Loucy (cell line): Measurements from ENCODE around the gene ALPP.
"Not testable (repeated sequence)": the region's sequence is repeated elsewhere in the genome, so short reads cannot be mapped to it uniquely, and the experiment has no call there.

ENCODE experiments used
- H2AFZ ChIP-seq: fragments of 200-600 bp; sonication (generic); 2 replicates; pipeline ENCODE4 v1.6.0; 2016; ENCODE audit warnings: antibody characterized with exemption, mild to moderate bottlenecking, low read length, moderate library complexity
- H3F3A ChIP-seq: fragments of 200-600 bp; 2 replicates; pipeline ENCODE4 v1.6.0; 2016; ENCODE audit warnings: antibody characterized with exemption, low read depth, mild to moderate bottlenecking
- H3K27me3 ChIP-seq: fragments of 200-600 bp; sonication (generic); 2 replicates; pipeline ENCODE4 v1.6.1; 2014; ENCODE audit warnings: low read length, mild to moderate bottlenecking; ENCODE audit not compliant: insufficient read depth, poor library complexity, severe bottlenecking
- H3K36me3 ChIP-seq: fragments of 200-600 bp; sonication (generic); 2 replicates; pipeline ENCODE4 v1.6.1; 2016; ENCODE audit warnings: low read length; ENCODE audit not compliant: insufficient read depth
- H3K4me1 ChIP-seq: fragments of 200-600 bp; sonication (generic); 2 replicates; pipeline ENCODE4 v1.5.1; 2014; ENCODE audit warnings: low read length, mild to moderate bottlenecking; ENCODE audit not compliant: insufficient read depth, poor library complexity, severe bottlenecking
- H3K4me2 ChIP-seq: fragments of 200-600 bp; sonication (generic); 2 replicates; pipeline ENCODE4 v1.6.0; 2014; ENCODE audit warnings: antibody characterized with exemption, low read length, low read depth, mild to moderate bottlenecking; ENCODE audit not compliant: poor library complexity, severe bottlenecking
- H3K4me3 ChIP-seq: fragments of 200-600 bp; sonication (generic); 2 replicates; pipeline ENCODE4 v1.5.1; 2014; ENCODE audit warnings: low read length, mild to moderate bottlenecking, mixed read lengths; ENCODE audit not compliant: poor library complexity, severe bottlenecking
- H3K79me2 ChIP-seq: fragments of 200-600 bp; sonication (generic); 2 replicates; pipeline ENCODE4 v1.6.1; 2014; ENCODE audit warnings: low read length; ENCODE audit not compliant: insufficient read depth
- H3K9ac ChIP-seq: fragments of 200-600 bp; sonication (generic); 2 replicates; pipeline ENCODE4 v1.6.0; 2014; ENCODE audit warnings: mild to moderate bottlenecking, low read depth, low read length, moderate library complexity; ENCODE audit not compliant: poor library complexity, severe bottlenecking
- H3K9me2 ChIP-seq: fragments of 200-600 bp; sonication (generic); replicated peaks from 2 replicates; pipeline ENCODE4 v1.6.1; 2016; ENCODE audit warnings: low read depth, low read length, mixed read lengths
- H3K9me3 ChIP-seq: fragments of 200-600 bp; sonication (generic); 2 replicates; pipeline ENCODE4 v1.6.1; 2014; ENCODE audit warnings: mild to moderate bottlenecking, antibody characterized with exemption, low read length, low read depth; ENCODE audit not compliant: insufficient read depth
- H4K20me1 ChIP-seq: fragments of 200-600 bp; sonication (generic); 2 replicates; pipeline ENCODE4 v1.6.0; 2014; ENCODE audit warnings: antibody characterized with exemption, low read length, mild to moderate bottlenecking; ENCODE audit not compliant: insufficient read depth, poor library complexity, severe bottlenecking
- CTCF ChIP-seq: fragments of 200-600 bp; sonication (generic); conservative IDR thresholded peaks from 2 replicates; pipeline ENCODE4 v1.5.1; 2014; ENCODE audit warnings: mild to moderate bottlenecking, antibody characterized with exemption, low read length
- EZH2phosphoT487 ChIP-seq: fragments of 200-600 bp; IDR thresholded peaks from 2 replicates; pipeline ENCODE4 v1.6.1; 2018; ENCODE audit warnings: antibody characterized with exemption, mild to moderate bottlenecking, moderate library complexity, borderline replicate concordance

The ALPP gene

DNA sequence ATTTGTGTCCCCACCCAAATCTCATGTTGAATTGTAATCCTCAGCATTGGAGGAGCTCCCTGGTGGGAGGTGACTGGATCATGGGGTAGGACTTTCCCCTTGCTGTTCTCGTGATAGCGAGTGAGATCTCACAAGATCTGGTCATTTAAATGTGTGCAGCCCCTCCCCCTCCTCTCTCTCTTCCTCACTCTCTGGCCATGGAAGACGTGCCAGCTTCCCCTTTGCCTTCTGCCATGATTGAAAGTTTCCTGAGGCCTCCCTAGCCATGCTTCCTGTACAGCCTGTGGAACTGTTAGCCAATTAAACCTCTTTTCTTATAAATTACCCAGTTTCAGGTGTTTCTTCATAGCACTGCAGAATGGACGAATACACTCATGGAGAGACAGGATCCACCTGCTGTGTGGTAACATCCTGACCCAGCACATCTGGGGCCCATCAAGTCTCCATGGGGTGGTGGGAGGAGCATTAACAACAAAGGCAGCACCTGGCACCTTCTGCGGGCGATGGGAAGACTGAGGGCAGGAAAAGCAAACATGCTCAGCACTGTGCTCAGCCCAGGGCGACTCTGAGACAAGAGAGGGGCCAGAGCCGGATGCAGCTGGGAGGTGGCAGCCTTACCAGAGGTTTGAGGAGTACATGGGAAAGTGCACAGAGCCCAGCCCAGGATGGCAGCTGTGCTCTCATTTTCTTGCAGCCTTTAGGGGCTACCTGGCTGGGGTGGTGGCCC, 16.2 kb upstream of the ALPP start:
- no peak overlapping the region for H3K4me3 ChIP-seq
- no peaks in the 10 kb centered on the region for H3F3A ChIP-seq
- no peak overlapping the region for H2AFZ ChIP-seq
- no peaks in the 10 kb centered on the region for H4K20me1 ChIP-seq
- H3K9me3 ChIP-seq, result no peaks in the 10 kb centered on the region
- no peak for TF ChIP-seq CTCF
- TF ChIP-seq EZH2phosphoT487, result no peak
- peak overlapping the region; percentile 96 for H3K4me2 ChIP-seq
- H3K27me3 ChIP-seq, result no peaks in the 10 kb centered on the region
- peak overlapping the region; percentile 69 for H3K9ac ChIP-seq
- no peaks in the 10 kb centered on the region for H3K9me2 ChIP-seq
- H3K36me3 ChIP-seq, result no peaks in the 10 kb centered on the region
- peaks cover 34% of the 10 kb centered on the region for H3K4me1 ChIP-seq
- H3K79me2 ChIP-seq, result no peaks in the 10 kb centered on the region

- H3F3A ChIP-seq, H4K20me1 ChIP-seq, H3K79me2 ChIP-seq, H3K36me3 ChIP-seq, H3K9me3 ChIP-seq, H3K27me3 ChIP-seq, H3K9me2 ChIP-seq: not testable (repeated sequence)
- peak; percentile 52 for TF ChIP-seq CTCF
- H3K9ac ChIP-seq, result peak overlapping the region; percentile 69
- peak overlapping the region; percentile 72 for H3K4me3 ChIP-seq
- H3K4me2 ChIP-seq, result peak overlapping the region; percentile 96
- H3K4me1 ChIP-seq, result peaks cover 34% of the 10 kb centered on the region
- peak overlapping the region; percentile 99 for H2AFZ ChIP-seq
Measured at GRCh38 chr2:232363064-232363783, 15.3 kb upstream of the ALPP start.

- TF ChIP-seq CTCF (no peak), EZH2phosphoT487 (no peak)
- no peaks in the 10 kb centered on the region for H3K79me2 ChIP-seq
- H2AFZ ChIP-seq, result peak overlapping the region; percentile 99
- H3K9ac ChIP-seq, result peak overlapping the region; percentile 69
- H3F3A ChIP-seq, result no peaks in the 10 kb centered on the region
- peak overlapping the region; percentile 72 for H3K4me3 ChIP-seq
- H4K20me1 ChIP-seq, result no peaks in the 10 kb centered on the region
- peaks cover 34% of the 10 kb centered on the region for H3K4me1 ChIP-seq
- H3K27me3 ChIP-seq, result no peaks in the 10 kb centered on the region
- peak overlapping the region; percentile 96 for H3K4me2 ChIP-seq
- no peaks in the 10 kb centered on the region for H3K36me3 ChIP-seq
- no peaks in the 10 kb centered on the region for H3K9me2 ChIP-seq
- no peaks in the 10 kb centered on the region for H3K9me3 ChIP-seq
Measured at GRCh38 chr2:232363784-232364615, 14.6 kb upstream of the ALPP start.

- not testable (repeated sequence) for H4K20me1 ChIP-seq, H3K4me3 ChIP-seq, H3F3A ChIP-seq, H3K79me2 ChIP-seq, H3K9me3 ChIP-seq, H3K4me2 ChIP-seq, H3K36me3 ChIP-seq, H3K9ac ChIP-seq, H3K9me2 ChIP-seq, H3K27me3 ChIP-seq
- 0 out of 2 replicates have a peak overlapping the region, but pooled peaks have one; percentile 12 for H2AFZ ChIP-seq
- H3K4me1 ChIP-seq, result peaks cover 34% of the 10 kb centered on the region
Measured at GRCh38 chr2:232364806-232365594, 13.6 kb upstream of the ALPP start.
